HG03469 (cell line): ENCODE data around the gene NDUFS1.
"Not testable (repeated sequence)": the region's sequence is repeated elsewhere in the genome, so short reads cannot be mapped to it uniquely, and the experiment has no call there.

Experiments
- ATAC-seq: cut with Tn5 transposase; IDR thresholded peaks from one replicate; pipeline ENCODE4 v1.9.1; 2021; ENCODE audit warnings: mild to moderate bottlenecking, moderate library complexity, moderate number of reproducible peaks; ENCODE audit not compliant: unreplicated experiment

Gene NDUFS1

GRCh38 chr2:206105541-206105940 lies 53.7 kb downstream of the NDUFS1 start:
- ATAC-seq = no peak

- no peak for ATAC-seq
Observed at GRCh38 chr2:206105038-206105437, 54.2 kb downstream of the NDUFS1 start.

- not testable (repeated sequence) for ATAC-seq
Observed at GRCh38 chr2:206098872-206099271, 60.4 kb downstream of the NDUFS1 start.

GRCh38 chr2:206098471-206098870 lies 60.8 kb downstream of the NDUFS1 start:
- no peak for ATAC-seq

- ATAC-seq = no peak
Observed at GRCh38 chr2:206096876-206097275, 62.4 kb downstream of the NDUFS1 start.

GRCh38 chr2:206095536-206096332 lies 63.5 kb downstream of the NDUFS1 start:
- no peak for ATAC-seq

GRCh38 chr2:206092297-206092696 lies 66.9 kb downstream of the NDUFS1 start:
- ATAC-seq = no peak

GRCh38 chr2:206088248-206088647 lies 71.0 kb downstream of the NDUFS1 start:
- no peak for ATAC-seq

- ATAC-seq = no peak
Observed at GRCh38 chr2:206086716-206087350, 72.4 kb downstream of the NDUFS1 start.

- peak; percentile 82 for ATAC-seq
Observed at GRCh38 chr2:206085742-206086445, 73.3 kb downstream of the NDUFS1 start, which contains the start of gene INO80D. Gene INO80D, minus strand, starts transcription at chr2:206086174. Its CDS starts 23,158 bp downstream, at chr2:206063016.

- peak; percentile 21 for ATAC-seq
Observed at GRCh38 chr2:206084870-206085741, 74.1 kb downstream of the NDUFS1 start.

GRCh38 chr2:206084439-206084869 lies 74.8 kb downstream of the NDUFS1 start:
- ATAC-seq = no peak

- ATAC-seq = peak; percentile 36
Observed at GRCh38 chr2:206083602-206084438, 75.4 kb downstream of the NDUFS1 start.

- no peak for ATAC-seq
Observed at GRCh38 chr2:206082298-206082843, 76.9 kb downstream of the NDUFS1 start.

GRCh38 chr2:206080927-206081326 lies 78.3 kb downstream of the NDUFS1 start:
- no peak for ATAC-seq

- no peak for ATAC-seq
Observed at GRCh38 chr2:206079699-206080465, 79.4 kb downstream of the NDUFS1 start.

GRCh38 chr2:206077879-206078278 lies 81.4 kb downstream of the NDUFS1 start:
- not testable (repeated sequence) for ATAC-seq

- ATAC-seq = no peak
Observed at GRCh38 chr2:206075113-206075512, 84.1 kb downstream of the NDUFS1 start.

GRCh38 chr2:206071807-206072206 lies 87.4 kb downstream of the NDUFS1 start:
- ATAC-seq = no peak
